Measurements from ENCODE around the gene DNLZ. TPM values are rescaled to one million over a fixed set of nuclear protein-coding genes. Genes with fewer than 3 reads are reported as not detected.

Gene DNLZ
- polyA plus RNA-seq, 2 of the 4 experiments (the other 2 are of a cell fraction), result 8.0 to 19.9 TPM

DNA sequence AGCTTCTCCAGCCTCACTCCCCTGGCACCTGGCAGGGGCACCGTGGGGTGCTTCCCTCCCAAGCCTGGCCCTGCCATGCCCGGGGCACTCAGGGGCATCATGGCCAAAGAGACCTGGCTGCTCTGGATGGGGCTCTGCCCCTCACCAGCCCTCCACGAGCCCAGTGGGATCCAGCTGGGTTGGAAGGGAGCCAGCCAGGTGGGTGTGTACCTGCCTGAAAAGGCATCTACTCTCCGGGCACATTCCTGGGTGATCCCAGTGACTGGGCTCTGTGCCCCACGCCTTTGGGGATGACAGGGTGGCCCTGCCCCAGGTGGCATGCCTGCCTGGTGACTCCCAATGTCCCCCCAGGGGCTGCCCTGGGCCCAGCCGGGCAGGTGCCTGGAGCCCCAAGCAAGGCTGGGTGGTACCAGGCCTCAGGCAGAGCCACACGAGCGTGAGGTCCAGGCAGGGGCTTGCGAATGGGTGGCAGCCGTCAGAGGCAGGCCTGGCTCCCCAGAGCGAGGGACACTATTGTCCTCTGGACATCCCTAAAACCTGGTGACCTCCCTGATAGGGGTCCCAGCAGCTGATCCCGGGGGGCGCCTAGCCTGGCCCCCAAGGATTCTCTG is 35.4 kb downstream of the DNLZ start:
- POLR2A ChIA-PET, result no interaction called here
- ATAC-seq (peak in 1 of 2 experiments; percentile 32; a peak in 3 of 6 replicates), DNase-seq (ENCODE audit: low read depth in 1 of 2, low spot score in 1 of 2) (no peak), FAIRE-seq (no peak)
- Histone ChIP-seq H3K27ac (peak overlapping the region; percentile 86 to 89), H3K4me1 (peaks cover 18% of the 10 kb centered on the region), H3K9me3 (no peaks in the 10 kb centered on the region), H3K4me2 (peak overlapping the region; percentile 82), H3K4me3 (peak overlapping the region; percentile 89)
- TF ChIP-seq NR3C1 (IDR thresholded peaks at IDR 0.05), result no peak
- TF ChIP-seq, protein P1, sequence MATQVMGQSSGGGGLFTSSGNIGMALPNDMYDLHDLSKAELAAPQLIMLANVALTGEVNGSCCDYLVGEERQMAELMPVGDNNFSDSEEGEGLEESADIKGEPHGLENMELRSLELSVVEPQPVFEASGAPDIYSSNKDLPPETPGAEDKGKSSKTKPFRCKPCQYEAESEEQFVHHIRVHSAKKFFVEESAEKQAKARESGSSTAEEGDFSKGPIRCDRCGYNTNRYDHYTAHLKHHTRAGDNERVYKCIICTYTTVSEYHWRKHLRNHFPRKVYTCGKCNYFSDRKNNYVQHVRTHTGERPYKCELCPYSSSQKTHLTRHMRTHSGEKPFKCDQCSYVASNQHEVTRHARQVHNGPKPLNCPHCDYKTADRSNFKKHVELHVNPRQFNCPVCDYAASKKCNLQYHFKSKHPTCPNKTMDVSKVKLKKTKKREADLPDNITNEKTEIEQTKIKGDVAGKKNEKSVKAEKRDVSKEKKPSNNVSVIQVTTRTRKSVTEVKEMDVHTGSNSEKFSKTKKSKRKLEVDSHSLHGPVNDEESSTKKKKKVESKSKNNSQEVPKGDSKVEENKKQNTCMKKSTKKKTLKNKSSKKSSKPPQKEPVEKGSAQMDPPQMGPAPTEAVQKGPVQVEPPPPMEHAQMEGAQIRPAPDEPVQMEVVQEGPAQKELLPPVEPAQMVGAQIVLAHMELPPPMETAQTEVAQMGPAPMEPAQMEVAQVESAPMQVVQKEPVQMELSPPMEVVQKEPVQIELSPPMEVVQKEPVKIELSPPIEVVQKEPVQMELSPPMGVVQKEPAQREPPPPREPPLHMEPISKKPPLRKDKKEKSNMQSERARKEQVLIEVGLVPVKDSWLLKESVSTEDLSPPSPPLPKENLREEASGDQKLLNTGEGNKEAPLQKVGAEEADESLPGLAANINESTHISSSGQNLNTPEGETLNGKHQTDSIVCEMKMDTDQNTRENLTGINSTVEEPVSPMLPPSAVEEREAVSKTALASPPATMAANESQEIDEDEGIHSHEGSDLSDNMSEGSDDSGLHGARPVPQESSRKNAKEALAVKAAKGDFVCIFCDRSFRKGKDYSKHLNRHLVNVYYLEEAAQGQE (IDR thresholded peaks at IDR 0.05), result no peak
- no peak for TF ChIP-seq SMC3 (IDR thresholded peaks at IDR 0.05)
- TF ChIP-seq KDM5A (IDR thresholded peaks at IDR 0.05), result no peak
- TF ChIP-seq, protein P2, sequence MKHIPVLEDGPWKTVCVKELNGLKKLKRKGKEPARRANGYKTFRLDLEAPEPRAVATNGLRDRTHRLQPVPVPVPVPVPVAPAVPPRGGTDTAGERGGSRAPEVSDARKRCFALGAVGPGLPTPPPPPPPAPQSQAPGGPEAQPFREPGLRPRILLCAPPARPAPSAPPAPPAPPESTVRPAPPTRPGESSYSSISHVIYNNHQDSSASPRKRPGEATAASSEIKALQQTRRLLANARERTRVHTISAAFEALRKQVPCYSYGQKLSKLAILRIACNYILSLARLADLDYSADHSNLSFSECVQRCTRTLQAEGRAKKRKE (CRISPR knock-in tag; IDR thresholded peaks at IDR 0.05; ENCODE audit: low read depth), result no peak
- TF ChIP-seq KDM1A (IDR thresholded peaks at IDR 0.05; ENCODE audit: low read depth), result no peak
- TF ChIP-seq TP53 (CRISPR knock-in tag; IDR thresholded peaks at IDR 0.05), result no peak
- no peak for TF ChIP-seq ZC3H11A (IDR thresholded peaks at IDR 0.05)
- TF ChIP-seq CBX8 (IDR thresholded peaks at IDR 0.05), result no peak
- TF ChIP-seq HOXB5 (CRISPR knock-in tag; IDR thresholded peaks at IDR 0.05), result no peak
- no peak for TF ChIP-seq CHD4 (IDR thresholded peaks at IDR 0.05; ENCODE audit: borderline replicate concordance)
- no peak for TF ChIP-seq RARB (CRISPR knock-in tag; IDR thresholded peaks at IDR 0.05)
- TF ChIP-seq JUNB (IDR thresholded peaks at IDR 0.05), result no peak
- no peak for TF ChIP-seq BHLHE40 (IDR thresholded peaks at IDR 0.05; ENCODE audit: low read depth, low read length)
- no peak for TF ChIP-seq MAFK (IDR thresholded peaks at IDR 0.05; ENCODE audit: partially characterized antibody)
- no peak for TF ChIP-seq RFX5 (IDR thresholded peaks at IDR 0.05)
- no peak for TF ChIP-seq SREBF2 (IDR thresholded peaks at IDR 0.05)
- CTCF ChIA-PET, result interaction anchor here (1.1 to 2.0 kb wide), 7 partner anchors 10 to 161 kb away, joined by 3 to 12 read pairs (median 5); partner anchors contain the start of gene DNLZ
- 67% methylated on average over 10 of the region's 13 CpGs for WGBS (ENCODE audit: missing lambda C conversion rate)

GRCh38 chr9:136327304-136327974 is 36.1 kb downstream of the DNLZ start, which contains the start of gene GPSM1:
Gene GPSM1 (plus strand): TSS chr9:136327539. CDS start chr9:136327696, 157 bp downstream.
- peaks cover 18% of the 10 kb centered on the region for H3K4me1 ChIP-seq
- peak within 1 kb of the TSS; percentile 89 for H3K4me3 ChIP-seq
- DNase-seq (ENCODE audit: low read depth in 1 of 2, low spot score in 1 of 2), result peak in 1 of 2 experiments; percentile 52
- peak within 1 kb of the TSS; percentile 82 for H3K4me2 ChIP-seq
- ChIA-PET CTCF (interaction anchor here (0.7 to 1.5 kb wide), 5 partner anchors 10 to 162 kb away, joined by 3 to 5 read pairs (median 3); partner anchors contain the start of gene DNLZ), POLR2A (no interaction called here)
- peak within 1 kb of the TSS; percentile 86 to 89 for H3K27ac ChIP-seq
- H3K9me3 ChIP-seq, result no peaks in the 10 kb centered on the region
- peak; percentile 33; the same call in 1 of the 2 replicates for TF ChIP-seq POLR2A (IDR thresholded peaks at IDR 0.05; ENCODE audit: low read length)
- TF ChIP-seq CBX8 (IDR thresholded peaks at IDR 0.05), result no peak
- peak in 1 of 2 experiments; percentile 37; a peak in 1 of 5 replicates for TF ChIP-seq JUN (IDR thresholded peaks at IDR 0.05)
- no CpG with 5 or more reads among the region's 88 CpGs for WGBS (ENCODE audit: missing lambda C conversion rate)
- ATAC-seq, result peak; percentile 20 to 44; a peak in 4 of 6 replicates
- no peak for FAIRE-seq

Data from A549 (cell line).